Kidney capillary endothelial cell (primary cell): ENCODE measurements around the gene TYW1B.
"Not testable (repeated sequence)": the region's sequence is repeated elsewhere in the genome, so short reads cannot be mapped to it uniquely, and the experiment has no call there.

ENCODE experiments used
- DNase-seq: peaks from one replicate; pipeline ENCODE4 v3.0.0-alpha.2; 2018; ENCODE audit warnings: low spot score

Gene TYW1B, protein sequence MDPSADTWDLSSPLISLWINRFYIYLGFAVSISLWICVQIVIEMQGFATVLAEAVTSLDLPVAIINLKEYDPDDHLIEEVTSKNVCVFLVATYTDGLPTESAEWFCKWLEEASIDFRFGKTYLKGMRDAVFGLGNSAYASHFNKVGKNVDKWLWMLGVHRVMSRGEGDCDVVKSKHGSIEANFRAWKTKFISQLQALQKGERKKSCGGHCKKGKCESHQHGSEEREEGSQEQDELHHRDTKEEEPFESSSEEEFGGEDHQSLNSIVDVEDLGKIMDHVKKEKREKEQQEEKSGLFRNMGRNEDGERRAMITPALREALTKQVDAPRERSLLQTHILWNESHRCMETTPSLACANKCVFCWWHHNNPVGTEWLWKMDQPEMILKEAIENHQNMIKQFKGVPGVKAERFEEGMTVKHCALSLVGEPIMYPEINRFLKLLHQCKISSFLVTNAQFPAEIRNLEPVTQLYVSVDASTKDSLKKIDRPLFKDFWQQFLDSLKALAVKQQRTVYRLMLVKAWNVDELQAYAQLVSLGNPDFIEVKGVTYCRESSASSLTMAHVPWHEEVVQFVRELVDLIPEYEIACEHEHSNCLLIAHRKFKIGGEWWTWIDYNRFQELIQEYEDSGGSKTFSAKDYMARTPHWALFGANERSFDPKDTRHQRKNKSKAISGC

GRCh38 chr7:72827839-72828591 lies at the start of gene TYW1B:
Gene TYW1B (minus strand): TSS chr7:72828200. CDS start chr7:72828075, 125 bp downstream.
- peak; percentile 97 for DNase-seq

DNA sequence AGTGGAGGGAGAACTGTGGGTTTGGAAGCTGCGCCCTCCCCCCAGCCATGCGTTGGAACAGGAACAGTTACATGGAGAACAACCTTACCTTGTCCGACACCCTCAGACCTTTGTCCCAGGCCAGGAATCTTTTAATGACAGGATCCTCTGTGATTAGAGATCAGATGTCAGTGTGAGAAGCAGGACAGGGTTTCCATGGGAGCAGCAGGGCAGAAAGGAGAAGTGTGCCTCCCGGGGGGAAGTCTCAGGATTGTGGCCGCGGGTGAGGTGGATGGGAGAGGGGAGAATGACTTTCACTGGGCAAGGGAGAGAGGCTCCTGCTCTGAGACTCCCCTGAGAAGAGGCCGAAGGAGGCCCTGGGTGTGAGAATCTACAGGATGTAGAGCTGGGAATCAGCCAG lies 39.6 kb upstream of the TYW1B start:
- not testable (repeated sequence) for DNase-seq

DNA sequence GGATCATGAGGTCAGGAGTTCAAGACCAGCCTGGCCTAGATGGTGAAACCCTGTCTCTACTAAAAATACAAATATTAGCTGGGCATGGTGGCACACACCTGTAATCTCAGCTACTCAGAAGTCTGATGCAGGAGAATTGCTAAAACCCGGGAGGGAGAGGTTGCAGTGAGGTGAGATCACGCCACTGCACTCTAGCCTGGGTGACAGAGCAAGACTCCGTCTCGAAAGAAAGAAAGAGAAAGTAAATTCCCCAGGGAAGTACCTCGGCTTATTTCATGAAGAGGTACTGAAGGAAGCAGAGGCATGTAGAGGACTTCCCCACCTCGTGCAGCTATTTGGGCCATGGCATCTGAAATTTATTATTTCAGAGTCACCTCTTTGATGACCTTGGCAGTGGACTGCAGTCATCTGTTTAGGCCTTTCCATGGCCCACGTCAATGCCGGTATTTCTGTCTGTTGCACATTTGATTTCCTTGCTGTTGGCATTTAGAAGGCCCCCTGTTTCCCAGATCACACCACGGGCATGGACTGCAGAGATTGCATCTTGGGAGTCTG lies 30.9 kb upstream of the TYW1B start:
- DNase-seq, result not testable (repeated sequence)

- not testable (repeated sequence) for DNase-seq
These were observed 29.9 kb upstream of the TYW1B start for GRCh38 chr7:72857925-72858324.

DNA sequence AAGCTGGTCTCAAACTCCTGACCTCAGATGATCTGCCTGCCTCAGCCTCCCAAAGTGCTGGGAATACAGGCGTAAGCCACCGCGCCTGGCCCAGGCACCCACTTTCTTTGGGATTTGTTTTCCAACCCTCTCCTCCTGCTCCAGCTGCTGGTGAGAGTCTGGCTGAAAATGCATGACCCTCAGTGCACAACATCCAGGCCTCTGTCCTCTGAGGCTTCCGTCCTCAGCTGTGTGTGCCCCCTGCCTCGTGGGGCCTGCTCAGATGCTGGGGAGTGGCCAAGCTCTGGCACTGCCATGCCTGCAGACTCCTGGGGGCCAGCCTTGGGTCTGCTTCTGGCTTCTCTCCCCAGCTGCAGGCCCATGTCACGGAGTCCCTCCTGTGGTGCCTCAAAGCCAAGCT lies 27.3 kb upstream of the TYW1B start:
- DNase-seq, result not testable (repeated sequence)

DNA sequence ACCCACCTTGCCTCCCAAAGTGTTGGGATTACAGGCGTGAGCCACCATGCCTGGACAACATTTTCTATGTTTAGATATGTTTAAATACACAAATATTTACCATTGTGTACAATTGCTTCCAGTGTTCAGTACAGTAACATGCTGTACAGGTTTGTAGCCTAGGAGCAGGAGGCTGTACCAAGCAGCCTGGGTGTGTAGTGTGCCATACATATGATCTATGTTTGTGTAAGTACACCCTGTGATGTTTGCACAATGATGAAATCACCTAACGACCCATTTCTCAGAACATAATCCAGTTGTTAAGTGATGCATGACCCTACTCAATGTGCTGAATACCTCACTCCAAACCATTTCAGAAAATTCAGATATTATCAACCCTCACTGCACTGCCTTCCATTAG lies 24.9 kb upstream of the TYW1B start:
- not testable (repeated sequence) for DNase-seq

- DNase-seq, result not testable (repeated sequence)
These were observed 22.7 kb upstream of the TYW1B start for GRCh38 chr7:72850746-72851145.

DNA sequence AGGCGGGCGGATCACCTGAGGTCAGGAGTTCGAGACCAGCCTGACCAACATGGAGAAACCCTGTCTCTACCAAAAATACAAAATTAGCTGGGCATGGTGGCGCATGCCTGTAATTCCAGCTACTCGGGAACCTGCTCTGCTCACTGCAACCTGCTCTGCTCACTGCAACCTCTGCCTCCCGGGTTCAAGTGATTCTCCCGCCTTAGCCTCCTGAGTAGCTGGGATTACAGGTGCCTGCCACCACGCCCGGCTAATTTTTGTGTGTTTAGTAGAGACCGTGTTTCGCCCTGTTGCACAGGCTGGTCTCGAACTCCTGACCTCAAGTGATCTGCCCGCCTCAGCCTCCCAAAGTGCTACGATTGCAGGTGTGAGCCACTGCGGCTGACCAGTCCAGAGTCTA lies 16.1 kb upstream of the TYW1B start:
- DNase-seq, result not testable (repeated sequence)

DNA sequence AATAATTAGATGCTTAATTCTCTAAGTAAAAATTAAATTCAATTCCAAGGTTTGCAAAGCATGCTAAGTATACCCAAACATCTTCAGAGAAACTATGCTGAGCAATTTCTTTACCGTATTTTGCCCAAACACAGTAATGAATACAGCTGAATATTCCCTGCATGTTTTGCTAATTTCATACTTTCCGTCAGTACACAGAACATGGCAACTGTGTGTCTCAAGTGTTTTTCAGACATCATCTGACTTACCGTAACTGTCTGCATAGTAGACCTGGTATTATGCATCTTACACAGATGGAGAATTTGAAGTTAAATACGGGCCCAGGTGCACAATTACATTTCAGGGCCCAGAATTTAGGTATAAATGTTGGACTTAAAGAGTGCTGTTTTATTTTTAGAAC lies 15.2 kb upstream of the TYW1B start:
- not testable (repeated sequence) for DNase-seq

DNA sequence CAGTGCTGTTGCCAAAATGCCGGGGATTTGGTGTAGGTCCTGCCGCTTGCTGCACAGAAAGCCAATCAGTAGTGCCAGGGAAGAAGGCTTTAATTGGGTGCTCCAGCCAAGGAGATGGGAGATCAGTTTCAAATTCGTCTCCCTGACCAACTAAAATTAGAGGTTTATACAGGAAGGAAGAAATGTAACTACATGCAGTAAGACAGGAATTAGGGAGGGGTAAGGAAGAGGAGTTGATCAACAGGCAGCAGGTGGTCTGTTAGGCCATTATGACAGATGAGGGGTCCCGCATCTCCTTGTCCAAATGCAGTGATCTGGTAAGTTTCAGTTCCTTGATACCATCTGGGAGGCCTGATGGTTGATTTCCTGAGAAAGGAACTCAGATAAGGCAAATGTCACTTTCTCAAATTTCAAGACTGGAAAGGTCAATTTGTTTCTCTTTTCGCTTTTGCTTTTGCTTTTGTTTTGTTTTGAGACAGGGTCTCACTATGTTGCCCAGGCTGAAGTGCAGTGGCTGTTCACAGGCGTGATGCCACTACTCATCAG lies 13.0 kb upstream of the TYW1B start:
- DNase-seq, result not testable (repeated sequence)

DNA sequence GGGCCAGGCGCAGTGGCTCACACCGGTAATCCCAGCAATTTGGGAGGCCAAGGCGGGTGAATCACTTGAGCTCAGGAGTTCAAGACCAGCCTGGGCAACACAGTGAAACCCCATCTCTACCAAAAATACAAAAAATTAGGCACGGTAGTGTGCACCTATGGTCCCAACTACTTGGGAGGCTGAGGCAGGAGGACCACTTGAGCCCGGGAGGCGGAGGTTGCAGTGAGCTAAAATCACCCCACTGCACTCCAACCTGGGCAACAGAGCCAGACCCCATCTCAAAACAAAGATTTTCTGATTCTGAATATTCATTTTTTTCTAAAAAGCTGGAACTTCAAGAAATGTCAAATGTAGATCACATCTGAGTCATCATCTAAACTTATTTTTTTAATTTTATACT lies 10.3 kb upstream of the TYW1B start:
- not testable (repeated sequence) for DNase-seq

DNA sequence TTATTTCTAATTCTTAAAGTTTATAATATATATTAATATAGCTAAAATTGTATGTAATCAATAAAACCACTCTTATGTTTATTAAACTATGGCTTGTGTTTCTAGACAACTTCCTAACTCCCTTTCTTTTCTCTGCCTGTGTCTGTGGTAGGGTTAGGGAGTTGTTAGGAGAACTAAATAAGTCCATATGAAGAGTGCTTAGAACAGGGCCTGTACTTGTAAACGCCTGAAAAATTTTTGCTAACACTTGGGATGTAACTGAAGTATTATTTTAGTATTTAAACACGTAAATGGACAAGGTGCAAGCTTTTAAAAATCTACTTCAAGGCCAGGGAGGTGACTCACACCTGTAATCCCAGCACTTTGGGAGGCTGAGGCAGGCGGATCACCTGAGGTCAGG lies 9.3 kb upstream of the TYW1B start:
- not testable (repeated sequence) for DNase-seq

GRCh38 chr7:72830567-72830966 lies 2.6 kb upstream of the TYW1B start:
- DNase-seq, result not testable (repeated sequence)

DNA sequence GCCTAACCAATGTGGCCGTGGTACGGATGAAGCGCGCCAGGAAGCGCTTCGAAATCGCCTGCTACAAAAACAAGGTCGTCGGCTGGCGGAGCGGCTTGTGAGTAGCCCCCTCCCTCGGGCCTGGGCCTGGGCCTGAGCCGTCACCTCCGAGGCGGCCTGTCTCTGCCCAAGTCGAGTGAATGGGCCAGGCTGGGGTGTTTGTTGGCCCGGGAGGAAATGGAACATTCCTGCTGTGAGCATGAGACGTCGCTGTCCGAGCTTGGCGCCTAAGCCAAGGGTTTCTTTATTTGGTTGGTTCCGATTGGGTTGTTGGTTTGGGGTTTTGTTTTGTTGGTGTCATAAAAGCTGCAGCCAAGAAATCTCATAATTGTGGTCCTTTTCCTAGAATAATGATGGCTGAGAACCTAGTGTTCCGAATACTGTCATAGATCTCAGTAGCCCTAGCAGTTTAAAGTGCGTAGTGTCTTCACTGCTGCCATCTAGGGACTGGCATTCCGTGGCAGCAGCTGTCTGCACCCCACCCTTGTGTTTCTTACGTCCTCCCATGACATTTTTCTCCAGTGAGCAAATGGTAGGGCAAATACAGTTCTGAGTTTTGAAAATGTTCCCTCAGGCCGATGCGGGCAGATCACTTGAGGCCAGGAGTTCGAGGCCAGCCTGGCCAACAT lies 1.8 kb upstream of the TYW1B start:
- peak; percentile 50 for DNase-seq

DNA sequence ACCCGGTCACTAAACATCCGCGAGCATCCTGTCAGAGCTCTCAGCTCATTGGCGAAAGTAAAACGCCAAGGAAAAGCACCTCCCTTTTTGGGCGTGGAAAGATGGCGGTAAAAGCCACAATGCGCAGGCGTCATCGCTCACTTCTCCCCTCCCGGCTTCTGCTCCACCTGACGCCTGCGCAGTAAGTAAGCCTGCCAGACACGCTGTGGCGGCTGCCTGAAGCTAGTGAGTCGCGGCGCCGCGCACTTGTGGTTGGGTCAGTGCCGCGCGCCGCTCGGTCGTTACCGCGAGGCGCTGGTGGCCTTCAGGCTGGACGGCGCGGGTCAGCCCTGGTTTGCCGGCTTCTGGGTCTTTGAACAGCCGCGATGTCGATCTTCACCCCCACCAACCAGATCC lies 1.3 kb upstream of the TYW1B start:
- DNase-seq, result peak; percentile 93

DNA sequence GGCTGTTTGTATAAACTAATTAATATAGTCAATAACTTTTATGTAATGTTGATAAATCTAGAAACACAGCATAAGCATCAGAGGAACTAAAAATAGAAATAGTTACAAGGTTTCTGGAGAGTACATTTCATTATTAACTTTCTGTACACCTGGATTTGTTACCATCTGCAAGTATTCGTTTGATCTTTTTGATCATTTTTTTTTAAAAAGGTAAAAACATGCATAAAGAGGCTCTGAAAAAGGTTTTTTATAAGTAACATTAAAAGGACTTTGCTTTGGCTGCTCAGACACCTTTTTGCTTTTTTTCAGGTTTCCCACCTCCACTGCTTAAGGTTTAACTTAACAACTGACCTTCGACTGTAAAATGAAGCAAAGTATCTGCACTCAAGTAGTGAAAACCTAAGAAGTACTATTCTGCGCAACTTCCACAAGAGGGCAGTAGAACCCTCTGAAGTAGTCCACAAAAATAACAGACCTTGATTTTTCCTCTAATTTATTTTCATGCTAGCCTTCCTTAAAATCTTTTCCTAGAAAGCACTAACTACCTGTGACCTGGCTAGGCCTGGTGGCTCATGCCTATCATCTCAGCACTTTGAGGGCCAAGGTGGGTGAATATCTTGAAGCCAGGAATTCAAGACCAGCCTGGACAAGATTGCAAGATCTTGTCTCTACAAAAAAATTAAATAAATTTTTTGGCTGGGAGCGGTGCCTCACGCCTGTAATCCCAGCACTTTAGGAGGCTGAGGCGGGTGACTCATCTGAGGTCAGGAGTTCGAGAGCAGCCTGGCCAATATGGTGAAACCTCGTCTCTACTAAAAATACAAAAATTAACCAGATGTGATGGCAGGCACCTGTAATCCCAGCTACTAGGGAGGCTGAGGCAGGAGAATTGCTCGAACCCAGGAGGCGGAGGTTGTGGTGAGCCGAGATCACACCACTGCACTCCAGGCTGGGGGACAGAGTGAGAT lies 4.0 kb downstream of the TYW1B start:
- not testable (repeated sequence) for DNase-seq

GRCh38 chr7:72822497-72822896 lies 5.5 kb downstream of the TYW1B start:
- not testable (repeated sequence) for DNase-seq

DNA sequence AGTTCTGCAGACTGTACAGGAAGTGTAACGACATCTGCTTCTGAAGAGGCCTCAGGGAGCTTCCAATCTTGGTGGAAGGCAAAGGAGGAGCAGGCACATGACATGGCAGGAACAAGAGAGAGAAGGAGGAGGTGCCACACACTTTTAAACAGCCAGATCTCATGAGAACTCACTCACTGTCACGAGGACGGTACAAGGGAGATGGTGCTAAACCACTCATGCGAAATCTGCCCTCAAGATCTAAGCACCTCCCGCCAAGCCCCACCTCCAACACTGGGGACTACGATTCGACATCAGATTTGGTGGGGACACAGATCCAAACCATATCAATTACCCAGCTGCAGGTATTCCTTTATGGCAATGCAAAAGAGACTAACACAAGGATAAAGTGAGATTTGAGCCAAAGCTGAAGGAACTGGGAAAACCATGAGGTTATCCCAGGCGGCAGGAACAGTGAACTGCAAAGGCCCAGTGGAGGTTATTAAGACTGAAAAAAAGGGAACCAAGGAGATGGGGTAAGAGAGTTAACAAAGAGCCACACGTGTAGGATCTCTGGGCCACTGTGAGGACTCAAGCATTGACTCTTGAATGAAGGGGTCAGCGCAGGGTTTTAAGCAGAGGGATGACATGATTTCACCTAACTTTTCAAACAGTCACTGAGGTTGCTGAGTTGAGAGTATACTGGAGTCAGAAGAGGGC lies 9.2 kb downstream of the TYW1B start:
- not testable (repeated sequence) for DNase-seq

DNA sequence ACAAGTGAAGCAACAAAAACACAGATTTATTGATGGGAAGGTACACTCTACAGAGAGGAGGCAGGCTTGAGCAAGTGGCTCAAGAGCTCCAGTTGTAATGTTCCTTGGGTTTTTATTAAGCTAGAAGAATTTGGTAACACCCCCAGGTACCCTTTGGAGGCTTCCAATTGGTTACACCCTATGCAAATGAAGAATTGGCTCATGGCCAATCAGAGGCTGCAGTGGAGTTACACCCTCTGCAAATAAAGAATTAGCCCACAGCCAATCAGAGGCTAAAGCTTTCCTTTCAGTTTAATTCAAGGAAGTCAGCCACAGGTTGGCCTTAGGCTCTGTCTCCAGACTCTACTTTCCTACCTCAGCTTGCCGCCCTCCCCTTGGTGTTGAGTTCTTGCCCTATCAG lies 10.3 kb downstream of the TYW1B start:
- DNase-seq, result not testable (repeated sequence)
